ENCODE results near the gene PSMB7. TPM values are rescaled to one million over a fixed set of nuclear protein-coding genes. Genes with fewer than 3 reads are reported as not detected.

The PSMB7 gene
- total RNA-seq, 1 experiment from 2014 or later, result 380 TPM

DNA sequence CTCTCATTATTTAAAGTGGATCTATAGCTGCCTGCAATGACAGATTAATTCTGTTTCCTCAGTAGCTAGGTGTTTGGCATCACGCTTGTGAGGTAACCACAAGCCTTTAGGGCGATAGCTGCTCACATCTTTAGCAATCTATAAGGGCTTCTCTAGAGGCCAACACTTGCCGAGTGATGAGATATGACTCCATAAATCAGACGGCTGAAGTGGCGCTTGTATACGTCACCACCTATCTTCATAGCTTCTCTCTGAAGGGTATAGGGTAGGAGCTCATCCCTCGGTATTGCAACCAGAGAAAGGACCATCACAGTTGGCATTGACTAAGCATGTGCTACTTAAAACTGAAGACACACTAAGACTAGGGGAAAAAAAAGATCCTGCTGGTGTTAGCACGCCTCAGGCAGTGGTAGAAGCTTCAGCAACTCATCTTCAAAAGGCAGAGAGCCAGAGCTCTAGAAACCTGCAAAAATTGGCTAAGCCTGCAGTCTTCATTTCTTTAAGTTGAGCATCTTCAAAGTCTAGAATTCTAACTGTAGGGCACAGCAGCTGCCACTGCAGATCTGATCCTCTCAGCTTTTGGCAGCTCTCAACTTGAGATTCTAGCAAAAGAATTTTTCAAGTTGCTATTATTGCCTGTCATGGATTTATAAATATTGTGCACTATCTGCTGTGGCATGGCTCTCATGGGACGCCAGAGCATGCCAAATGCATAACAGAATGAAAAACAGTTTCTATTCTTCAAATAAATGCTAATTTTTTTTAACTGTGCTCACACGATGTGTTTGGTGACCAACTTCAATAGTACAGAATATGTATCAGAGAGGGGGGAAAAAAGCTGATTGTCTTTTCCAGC, 37.5 kb downstream of the PSMB7 start:
- CTCF ChIA-PET, result no interaction called here
- H3K9me3 ChIP-seq (ENCODE audit: low read depth, low read length, poor library complexity, severe bottlenecking), result peaks cover 4% of the 10 kb centered on the region
- no TSS peak for BruUV-seq (replicated peaks)
- no peak for TF ChIP-seq EZH2 (IDR thresholded peaks at IDR 0.05; ENCODE audit: borderline replicate concordance, low read depth, low read length, poor library complexity, severe bottlenecking)
- TF ChIP-seq, protein P1, sequence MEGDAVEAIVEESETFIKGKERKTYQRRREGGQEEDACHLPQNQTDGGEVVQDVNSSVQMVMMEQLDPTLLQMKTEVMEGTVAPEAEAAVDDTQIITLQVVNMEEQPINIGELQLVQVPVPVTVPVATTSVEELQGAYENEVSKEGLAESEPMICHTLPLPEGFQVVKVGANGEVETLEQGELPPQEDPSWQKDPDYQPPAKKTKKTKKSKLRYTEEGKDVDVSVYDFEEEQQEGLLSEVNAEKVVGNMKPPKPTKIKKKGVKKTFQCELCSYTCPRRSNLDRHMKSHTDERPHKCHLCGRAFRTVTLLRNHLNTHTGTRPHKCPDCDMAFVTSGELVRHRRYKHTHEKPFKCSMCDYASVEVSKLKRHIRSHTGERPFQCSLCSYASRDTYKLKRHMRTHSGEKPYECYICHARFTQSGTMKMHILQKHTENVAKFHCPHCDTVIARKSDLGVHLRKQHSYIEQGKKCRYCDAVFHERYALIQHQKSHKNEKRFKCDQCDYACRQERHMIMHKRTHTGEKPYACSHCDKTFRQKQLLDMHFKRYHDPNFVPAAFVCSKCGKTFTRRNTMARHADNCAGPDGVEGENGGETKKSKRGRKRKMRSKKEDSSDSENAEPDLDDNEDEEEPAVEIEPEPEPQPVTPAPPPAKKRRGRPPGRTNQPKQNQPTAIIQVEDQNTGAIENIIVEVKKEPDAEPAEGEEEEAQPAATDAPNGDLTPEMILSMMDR (conservative IDR thresholded peaks at IDR 0.05; ENCODE audit: low read depth, low read length), result no peak
- H3K27ac ChIP-seq (ENCODE audit: low read depth, low read length, poor library complexity, severe bottlenecking), result peak overlapping the region; percentile 5
- H3K4me1 ChIP-seq (ENCODE audit: insufficient read depth, low read length, poor library complexity, severe bottlenecking), result peaks cover 7% of the 10 kb centered on the region
- peaks cover 22% of the 10 kb centered on the region for H3K36me3 ChIP-seq (ENCODE audit: insufficient read depth, low read length, poor library complexity, severe bottlenecking)
- POLR2A ChIA-PET (ENCODE audit: low non-redundant PET), result no interaction called here
- H3K4me3 ChIP-seq (ENCODE audit: low read depth, low read length, poor library complexity, severe bottlenecking), result no peak overlapping the region
- no peak for DNase-seq (ENCODE audit: low spot score)
- no peaks in the 10 kb centered on the region for H3K27me3 ChIP-seq (replicated peaks; ENCODE audit: insufficient read depth, low read depth, low read length, poor library complexity)
- intact Hi-C loops (cut with micrococcal nuclease; ENCODE audit: unreplicated experiment), result no loop called here

DNA sequence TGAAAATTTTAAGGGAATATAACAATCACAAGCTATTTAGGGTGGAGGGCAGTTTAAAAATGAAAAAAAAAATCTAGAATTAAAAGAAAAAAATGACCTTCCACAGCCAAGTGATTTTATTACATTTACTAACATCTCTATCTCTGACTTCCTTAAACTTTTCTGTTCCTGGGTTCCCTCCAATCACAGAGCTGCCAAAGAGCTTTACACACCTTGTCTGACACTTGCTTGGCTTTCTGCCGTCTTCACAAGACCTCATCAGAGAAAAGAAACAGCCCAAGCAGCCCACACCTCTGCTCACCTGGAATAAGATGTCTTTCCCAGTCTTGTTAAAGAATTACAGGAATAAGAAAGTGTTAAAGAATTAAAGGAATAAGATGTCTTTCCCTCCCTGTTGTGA, 38.9 kb downstream of the PSMB7 start:
- intact Hi-C loops (cut with micrococcal nuclease; ENCODE audit: unreplicated experiment), result no loop called here
- Histone ChIP-seq H3K36me3 (ENCODE audit: insufficient read depth, low read length, poor library complexity, severe bottlenecking) (peaks cover 17% of the 10 kb centered on the region), H3K4me3 (ENCODE audit: low read depth, low read length, poor library complexity, severe bottlenecking) (no peak overlapping the region), H3K27me3 (replicated peaks; ENCODE audit: insufficient read depth, low read depth, low read length, poor library complexity) (no peaks in the 10 kb centered on the region), H3K4me1 (ENCODE audit: insufficient read depth, low read length, poor library complexity, severe bottlenecking) (peaks cover 15% of the 10 kb centered on the region), H3K9me3 (ENCODE audit: low read depth, low read length, poor library complexity, severe bottlenecking) (peaks cover 4% of the 10 kb centered on the region), H3K27ac (ENCODE audit: low read depth, low read length, poor library complexity, severe bottlenecking) (no peak overlapping the region)
- ChIA-PET POLR2A (ENCODE audit: low non-redundant PET) (no interaction called here), CTCF (interaction anchor here (0.7 kb wide), 1 partner anchor 11 kb away, joined by 3 read pairs; no protein-coding TSS in a partner anchor)
- TF ChIP-seq, protein P1 (conservative IDR thresholded peaks at IDR 0.05; ENCODE audit: low read depth, low read length), result no peak
- TF ChIP-seq EZH2 (IDR thresholded peaks at IDR 0.05; ENCODE audit: borderline replicate concordance, low read depth, low read length, poor library complexity, severe bottlenecking), result no peak
- DNase-seq (ENCODE audit: low spot score), result no peak
- no TSS peak for BruUV-seq (replicated peaks)

DNA sequence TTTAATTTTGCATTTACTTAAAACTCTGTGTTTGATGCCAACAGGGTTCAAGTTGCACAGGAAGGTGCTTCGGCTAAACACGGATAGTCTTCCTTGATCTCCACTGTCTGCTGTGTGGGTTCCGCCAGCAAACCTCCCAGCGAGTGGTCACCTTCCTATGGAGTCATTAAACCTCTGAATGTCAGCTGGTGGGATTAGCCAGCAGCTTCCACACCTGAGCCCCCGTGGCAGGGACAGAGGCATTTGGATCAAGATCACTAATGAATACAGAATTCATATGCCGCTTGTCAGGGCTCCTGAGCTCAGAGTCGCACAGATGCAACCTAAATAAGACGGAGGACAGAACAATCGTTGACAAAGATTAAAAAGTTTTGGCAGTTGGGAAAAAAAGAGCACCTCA, 39.5 kb downstream of the PSMB7 start:
- Histone ChIP-seq H3K9me3 (ENCODE audit: low read depth, low read length, poor library complexity, severe bottlenecking) (peaks cover 4% of the 10 kb centered on the region), H3K36me3 (ENCODE audit: insufficient read depth, low read length, poor library complexity, severe bottlenecking) (peaks cover 17% of the 10 kb centered on the region), H3K27me3 (replicated peaks; ENCODE audit: insufficient read depth, low read depth, low read length, poor library complexity) (no peaks in the 10 kb centered on the region), H3K4me1 (ENCODE audit: insufficient read depth, low read length, poor library complexity, severe bottlenecking) (peaks cover 21% of the 10 kb centered on the region), H3K4me3 (ENCODE audit: low read depth, low read length, poor library complexity, severe bottlenecking) (no peak overlapping the region), H3K27ac (ENCODE audit: low read depth, low read length, poor library complexity, severe bottlenecking) (no peak overlapping the region)
- TF ChIP-seq, protein P1 (conservative IDR thresholded peaks at IDR 0.05; ENCODE audit: low read depth, low read length), result no peak
- TF ChIP-seq EZH2 (IDR thresholded peaks at IDR 0.05; ENCODE audit: borderline replicate concordance, low read depth, low read length, poor library complexity, severe bottlenecking), result no peak
- BruUV-seq (replicated peaks), result no TSS peak
- DNase-seq (ENCODE audit: low spot score), result no peak
- ChIA-PET POLR2A (ENCODE audit: low non-redundant PET) (no interaction called here), CTCF (no interaction called here)
- intact Hi-C loops (cut with micrococcal nuclease; ENCODE audit: unreplicated experiment), result no loop called here
